Limb (tissue), 2 donors: ENCODE data around the gene FAAP20.

Experiments
- DNase-seq, 2 donors: peaks; one replicate each; pipeline ENCODE4 v3.0.0-alpha.2; 2016; ENCODE audit errors: extremely low spot score in 2 of 2

FAAP20 gene

GRCh38 chr1:2230781-2231531 is 36.4 kb upstream of the FAAP20 start:
- no peak for DNase-seq

GRCh38 chr1:2229911-2230731 is 35.5 kb upstream of the FAAP20 start:
- DNase-seq = peak in 1 of 2 donors; percentile 62

- peak in 1 of 2 donors; percentile 75 for DNase-seq
These were observed 34.7 kb upstream of the FAAP20 start for GRCh38 chr1:2229037-2229864.

DNA sequence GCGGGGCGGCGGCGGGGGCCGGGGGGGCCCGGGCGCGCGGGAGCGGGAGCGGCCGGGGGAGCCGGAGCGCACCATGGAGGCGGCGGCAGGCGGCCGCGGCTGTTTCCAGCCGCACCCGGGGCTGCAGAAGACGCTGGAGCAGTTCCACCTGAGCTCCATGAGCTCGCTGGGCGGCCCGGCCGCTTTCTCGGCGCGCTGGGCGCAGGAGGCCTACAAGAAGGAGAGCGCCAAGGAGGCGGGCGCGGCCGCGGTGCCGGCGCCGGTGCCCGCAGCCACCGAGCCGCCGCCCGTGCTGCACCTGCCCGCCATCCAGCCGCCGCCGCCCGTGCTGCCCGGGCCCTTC is 34.1 kb upstream of the FAAP20 start:
- peak in 1 of 2 donors; percentile 64 for DNase-seq

- DNase-seq = no peak
These were observed 33.6 kb upstream of the FAAP20 start, which contains the start of gene SKI for GRCh38 chr1:2228157-2228594. SKI (plus strand) TSS chr1:2228319; CDS start chr1:2228767, 448 bp downstream.

DNA sequence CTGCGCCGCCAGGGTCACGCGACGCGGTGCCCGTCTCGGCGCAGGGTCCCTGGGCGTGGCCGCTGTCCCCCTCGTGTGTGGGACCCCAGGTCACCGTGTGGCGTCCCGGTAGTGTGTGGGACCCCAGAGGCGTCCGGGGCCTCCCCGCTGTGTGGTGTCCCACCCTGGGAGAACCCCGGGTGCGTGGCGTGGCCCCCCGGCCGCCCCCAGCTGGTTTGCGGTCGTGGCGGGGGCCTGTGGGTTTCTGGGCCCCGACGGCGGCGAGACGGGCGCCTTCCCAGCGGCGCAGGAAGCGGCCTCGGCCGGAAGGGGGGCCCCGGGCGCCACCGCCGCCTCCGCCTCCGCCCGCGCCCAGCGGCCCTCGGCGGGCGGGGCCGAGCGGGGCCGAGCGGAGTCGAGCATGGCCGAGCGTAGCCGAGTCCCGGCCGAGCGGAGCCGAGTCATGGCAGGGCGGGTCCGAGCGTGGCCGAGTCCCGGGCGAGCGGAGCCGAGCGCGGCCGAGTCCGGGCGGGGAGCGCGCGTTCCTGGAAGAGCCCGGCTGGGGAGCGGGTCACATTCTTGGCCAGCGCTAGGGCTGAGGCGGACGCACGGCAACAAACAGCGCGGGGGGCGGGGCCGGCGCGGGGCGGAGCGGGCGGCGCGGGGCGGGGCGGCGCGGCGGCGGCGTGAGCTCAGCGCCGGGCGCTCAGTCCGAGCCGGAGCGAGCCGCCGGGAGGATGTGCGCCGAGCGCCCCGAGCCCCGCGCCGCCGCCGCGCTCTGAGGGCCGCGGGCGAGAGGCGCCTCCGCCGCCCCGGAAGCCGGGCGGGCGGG is 33.0 kb upstream of the FAAP20 start:
- peak; percentile 98 to 100 for DNase-seq

GRCh38 chr1:2226525-2227345 is 32.2 kb upstream of the FAAP20 start:
- no peak for DNase-seq

- DNase-seq = no peak
These were observed 30.3 kb upstream of the FAAP20 start for GRCh38 chr1:2224631-2225428.

GRCh38 chr1:2224170-2224584 is 29.6 kb upstream of the FAAP20 start:
- no peak for DNase-seq

GRCh38 chr1:2221271-2221670 is 26.7 kb upstream of the FAAP20 start:
- DNase-seq = no peak

GRCh38 chr1:2216767-2217058 is 22.1 kb upstream of the FAAP20 start:
- DNase-seq = no peak

DNA sequence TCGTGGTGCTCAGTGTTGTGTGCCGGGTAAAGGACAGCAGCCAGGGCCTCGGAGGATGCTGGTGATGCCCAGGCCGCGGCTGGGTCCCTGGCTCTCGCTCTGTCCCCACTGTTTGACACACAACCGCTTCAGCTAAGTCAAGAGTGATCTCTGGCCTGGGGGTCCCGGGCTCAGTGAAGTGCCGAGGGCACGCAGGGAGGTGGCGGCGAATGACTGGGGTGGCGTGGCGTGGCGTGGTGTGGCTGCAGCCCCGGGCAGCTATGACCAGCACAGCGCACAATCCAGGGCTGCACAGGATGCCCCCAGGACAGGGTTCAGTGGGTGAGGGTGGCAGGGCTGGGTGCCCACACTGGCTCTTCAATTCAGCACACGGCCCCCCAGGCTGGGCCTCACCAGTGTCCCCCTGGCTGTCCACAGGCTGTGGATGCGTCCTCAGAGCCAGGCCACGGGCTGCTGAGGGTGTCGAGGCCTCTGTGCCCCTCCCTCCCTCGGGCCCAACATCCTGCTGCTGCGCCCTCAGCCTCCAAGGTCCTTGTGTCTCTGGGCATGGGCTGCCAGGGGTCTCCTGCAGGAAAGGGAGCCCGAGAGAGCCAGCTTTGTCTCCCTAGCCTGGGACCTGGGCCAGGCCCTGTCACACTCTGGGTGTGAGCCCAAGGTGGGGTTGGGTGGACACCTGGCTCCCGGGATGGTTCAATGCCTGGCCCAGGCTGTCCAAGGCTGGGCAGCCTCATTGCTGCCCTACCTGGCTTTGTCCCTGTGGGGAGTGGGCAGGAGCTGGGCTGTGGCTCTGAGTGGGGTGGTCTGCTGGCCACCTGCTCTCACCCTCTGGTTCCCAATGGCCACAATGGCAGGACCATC is 21.6 kb upstream of the FAAP20 start:
- DNase-seq = no peak

- DNase-seq = peak in 1 of 2 donors; percentile 31
These were observed 20.8 kb upstream of the FAAP20 start for GRCh38 chr1:2215329-2215728.

DNA sequence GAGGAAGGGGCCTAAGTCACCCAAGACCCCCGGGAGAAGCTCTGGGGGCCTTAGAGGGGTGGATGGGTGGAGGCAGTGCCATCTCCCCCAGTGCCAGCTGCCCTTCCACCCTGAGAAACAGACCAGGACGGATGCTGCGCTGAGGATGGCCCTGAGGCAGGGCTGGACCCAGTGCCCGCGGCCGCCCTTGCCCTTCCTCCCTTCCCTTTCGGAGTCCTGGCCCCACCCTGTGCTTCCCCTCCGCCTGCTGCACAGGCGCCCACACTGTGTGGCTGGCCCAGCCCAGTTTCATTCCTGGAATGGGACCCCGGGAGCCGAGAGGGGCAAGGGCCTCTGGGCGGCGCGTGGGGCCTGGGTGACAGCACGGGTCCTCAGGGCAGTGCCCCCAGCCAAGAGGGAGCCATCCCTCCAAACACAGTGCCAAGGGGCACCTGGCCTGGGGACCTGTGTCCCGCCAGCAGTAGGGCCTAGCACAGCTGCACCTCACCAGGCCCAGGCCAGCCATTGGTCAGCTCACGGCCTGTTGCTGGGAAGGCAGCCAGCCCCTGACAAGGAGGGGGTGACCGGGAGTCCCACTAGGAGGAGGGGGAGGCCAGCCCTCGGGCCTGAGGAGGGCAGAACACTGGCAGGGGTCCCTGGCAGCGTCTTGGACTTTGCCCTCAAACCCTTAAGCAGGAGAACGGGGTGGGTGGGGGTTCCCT is 20.1 kb upstream of the FAAP20 start:
- peak in 1 of 2 donors; percentile 64 for DNase-seq

DNA sequence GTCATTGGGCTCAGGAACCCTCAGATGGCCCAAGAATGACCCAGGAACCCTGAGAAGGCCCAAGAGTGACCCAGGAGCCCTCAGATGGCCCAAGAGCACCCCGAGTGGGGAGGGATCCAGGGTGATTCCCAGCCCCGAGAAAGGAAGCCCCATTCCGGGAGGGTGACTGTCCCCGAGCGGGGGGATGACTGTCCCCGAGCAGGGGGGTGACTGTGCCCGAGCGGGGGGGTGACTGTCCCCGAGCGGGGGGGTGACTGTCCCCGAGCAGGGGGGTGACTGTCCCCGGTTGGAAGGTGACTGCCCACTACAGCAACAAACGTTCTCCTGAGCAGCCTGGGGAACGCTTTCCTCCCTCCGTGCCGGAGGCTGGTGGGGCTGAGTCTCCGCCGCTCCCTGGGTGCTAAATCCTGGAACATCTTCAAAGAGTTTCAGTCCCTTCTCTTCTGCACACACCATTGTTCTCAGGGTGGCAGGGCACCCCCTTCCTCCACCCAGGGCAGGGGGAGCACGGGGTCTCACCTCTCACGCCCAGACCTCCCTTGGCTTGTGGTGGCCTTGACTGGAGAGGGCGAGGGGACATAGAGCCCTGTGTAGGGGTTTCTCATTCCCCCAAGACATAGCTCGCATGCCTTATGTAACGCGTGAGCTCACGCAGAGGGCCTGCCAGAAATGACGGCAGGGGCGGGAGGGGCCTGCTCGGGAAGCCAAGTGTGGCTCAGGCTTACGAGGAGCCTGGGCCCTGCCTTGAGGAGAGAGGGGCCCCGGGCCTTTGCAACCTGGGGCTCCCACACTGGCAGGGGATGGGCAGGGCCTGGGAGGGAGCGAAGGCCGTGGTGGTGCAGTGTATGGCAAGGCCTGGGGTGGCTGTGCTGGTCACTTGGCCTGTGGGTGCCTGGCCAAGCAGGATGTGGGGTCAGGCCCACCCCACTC is 19.3 kb upstream of the FAAP20 start:
- DNase-seq = peak in 1 of 2 donors; percentile 87
